Adrenal gland (tissue), 12 donors: ENCODE data around the gene ATP1B2. TPM values are rescaled to one million over a fixed set of nuclear protein-coding genes. Genes with fewer than 3 reads are reported as not detected.

Source experiments
- DNase-seq, 7 donors: peaks; one replicate each; pipeline ENCODE4 v3.0.0-alpha.2; 2019 to 2020
- H3K27ac ChIP-seq, 5 donors: fragments of 200-600 bp; sonication (generic) in 4 of 5; 1 replicate in 3 of 5; 2 replicates in 2 of 5; pipeline versions ENCODE4 v1.5.1 to v1.8.0; 2016 to 2020; ENCODE audit warnings: mild to moderate bottlenecking in 1 of 5
- H3K27me3 ChIP-seq: fragments of 200-600 bp; 2 replicates; pipeline ENCODE4 v1.8.0; 2021
- H3K36me3 ChIP-seq, 2 donors: fragments of 200-600 bp; replicated peaks in 1 of 2; 1 replicate in 1 of 2; 2 replicates in 1 of 2; pipeline versions ENCODE4 v1.5.1 to v1.8.0; 2018 to 2022
- H3K4me1 ChIP-seq, 2 donors: fragments of 200-600 bp; replicated peaks in 1 of 2; 1 replicate in 1 of 2; 2 replicates in 1 of 2; pipeline versions ENCODE4 v1.5.1 to v1.8.0; 2018 to 2021
- H3K4me3 ChIP-seq, 4 donors: fragments of 200-600 bp; sonication (generic) in 3 of 4; one replicate each; pipeline ENCODE4 v1.5.1; 2016 to 2018
- H3K9me3 ChIP-seq, 3 donors: fragments of 200-600 bp; sonication (generic) in 1 of 3; replicated peaks in 1 of 3; 1 replicate in 2 of 3; 2 replicates in 1 of 3; pipeline versions ENCODE4 v1.5.1 to v1.8.0; 2016 to 2021
- POLR2A ChIP-seq, 2 donors: fragments of 450-650 bp; IDR thresholded peaks; one replicate each; pipeline ENCODE4 v1.6.1; 2017; ENCODE audit warnings: antibody characterized with exemption in 2 of 2, mild to moderate bottlenecking in 2 of 2, moderate library complexity in 1 of 2
- WGBS, 4 donors: extraction: QIAGEN DNeasy Blood & Tissue Kit in 2 of 4; methylation state at CpG; one replicate each; pipeline versions ENCODE4 v1.1.5 to v1.1.7; 2013 to 2017; 5-methylcytosine and 5-hydroxymethylcytosine counted together
- intact Hi-C, 2 donors: fragments of 100-400 bp; cut with DNase I; formaldehyde crosslinking; loops; one replicate each; pipeline versions ENCODE4 v1.14.1 to v1.15.0; 2022 to 2023
- polyA plus RNA-seq, 3 donors: library from polyadenylated mRNA; stranded (reverse); fragments of 200-250 nt in 2 of 3; fragments of 350-450 nt in 1 of 3; fragmentation: Illumina TruSeq in 1 of 3; extraction: RNeasy Lipid Tissue Mini Kit (QIAGEN cat#74804) in 1 of 3; gene quantifications; one replicate each; pipeline ENCODE4 v1.2.3, GENCODE V29; 2013 to 2014
- total RNA-seq, 9 donors: library from RNA; depleted of rRNA in 4 of 9; stranded (reverse); fragments of >200 nt in 4 of 9; fragments of 120-200 nt in 1 of 9; fragmentation: NEBNext Ultra II Directional in 1 of 9; extraction: Animal tissue kit (Norgen Biotek cat#: 25700) in 1 of 9; gene quantifications; one replicate each; pipeline versions ENCODE4 v1.1.0 to v1.2.4, GENCODE V29; 2013 to 2023
- TF ChIP-seq, protein P1 (sequence below), 6 experiments: fragments of 450-650 bp in 4 of 6; fragments of 200-600 bp in 2 of 6; sonication (generic) in 1 of 6; IDR thresholded peaks; 1 replicate in 5 of 6; 2 replicates in 1 of 6; pipeline versions ENCODE4 v1.5.1 to v1.8.0; 2016 to 2021; ENCODE audit warnings: antibody characterized with exemption in 6 of 6, mild to moderate bottlenecking in 2 of 6, moderate library complexity in 1 of 6
- donor health status: healthy with polysubstance abuse.
- donor health status: Bipolar disorder and iron deficiency.
- donor health status: DM: yes; HTN: yes; CAD: no.
- donor health status: DM: no; HTN: no; CAD: no.
- donor health status: DM: no; HTN: no; CAD: no.
- donor health status: DM: yes; HTN: yes; CAD: no.

Gene ATP1B2
- total and polyA plus RNA-seq, 12 donors: 1.2 to 32.6 (median 8.9) TPM

DNA sequence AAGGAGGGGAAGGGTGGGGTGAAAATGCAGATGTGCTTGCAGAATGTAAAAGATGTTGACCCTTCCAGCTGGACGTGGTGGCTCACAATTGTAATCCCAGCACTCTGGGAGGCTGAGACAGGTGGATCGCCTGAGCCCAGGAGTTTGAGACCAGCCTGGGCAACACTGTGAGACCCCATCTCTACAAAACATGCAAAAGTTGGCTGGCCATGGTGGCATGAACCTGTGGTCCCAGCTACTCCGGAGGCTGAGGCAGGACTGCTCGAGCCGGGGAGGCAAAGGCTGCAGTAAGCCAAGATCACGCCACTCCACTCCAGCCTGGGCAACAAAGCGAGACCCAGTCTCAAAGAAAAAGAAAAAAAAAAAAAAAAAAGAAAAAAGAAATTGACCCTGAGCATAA, 17.8 kb downstream of the ATP1B2 start:
- no peak for DNase-seq
- Histone ChIP-seq H3K4me3 (no peak overlapping the region), H3K27ac (no peak overlapping the region), H3K4me1 (no peaks in the 10 kb centered on the region), H3K27me3 (no peaks in the 10 kb centered on the region), H3K9me3 (no peaks in the 10 kb centered on the region), H3K36me3 (peaks cover 0 to 47% of the 10 kb centered on the region in 2 donors)
- intact Hi-C loops: no loop called here
- TF ChIP-seq, protein P1, sequence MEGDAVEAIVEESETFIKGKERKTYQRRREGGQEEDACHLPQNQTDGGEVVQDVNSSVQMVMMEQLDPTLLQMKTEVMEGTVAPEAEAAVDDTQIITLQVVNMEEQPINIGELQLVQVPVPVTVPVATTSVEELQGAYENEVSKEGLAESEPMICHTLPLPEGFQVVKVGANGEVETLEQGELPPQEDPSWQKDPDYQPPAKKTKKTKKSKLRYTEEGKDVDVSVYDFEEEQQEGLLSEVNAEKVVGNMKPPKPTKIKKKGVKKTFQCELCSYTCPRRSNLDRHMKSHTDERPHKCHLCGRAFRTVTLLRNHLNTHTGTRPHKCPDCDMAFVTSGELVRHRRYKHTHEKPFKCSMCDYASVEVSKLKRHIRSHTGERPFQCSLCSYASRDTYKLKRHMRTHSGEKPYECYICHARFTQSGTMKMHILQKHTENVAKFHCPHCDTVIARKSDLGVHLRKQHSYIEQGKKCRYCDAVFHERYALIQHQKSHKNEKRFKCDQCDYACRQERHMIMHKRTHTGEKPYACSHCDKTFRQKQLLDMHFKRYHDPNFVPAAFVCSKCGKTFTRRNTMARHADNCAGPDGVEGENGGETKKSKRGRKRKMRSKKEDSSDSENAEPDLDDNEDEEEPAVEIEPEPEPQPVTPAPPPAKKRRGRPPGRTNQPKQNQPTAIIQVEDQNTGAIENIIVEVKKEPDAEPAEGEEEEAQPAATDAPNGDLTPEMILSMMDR (IDR thresholded peaks at IDR 0.05): no peak
- no peak for TF ChIP-seq POLR2A (IDR thresholded peaks at IDR 0.05)
- 92 to 95% (median 94%) methylated on average over 7 of the region's 7 CpGs for WGBS, 4 donors

DNA sequence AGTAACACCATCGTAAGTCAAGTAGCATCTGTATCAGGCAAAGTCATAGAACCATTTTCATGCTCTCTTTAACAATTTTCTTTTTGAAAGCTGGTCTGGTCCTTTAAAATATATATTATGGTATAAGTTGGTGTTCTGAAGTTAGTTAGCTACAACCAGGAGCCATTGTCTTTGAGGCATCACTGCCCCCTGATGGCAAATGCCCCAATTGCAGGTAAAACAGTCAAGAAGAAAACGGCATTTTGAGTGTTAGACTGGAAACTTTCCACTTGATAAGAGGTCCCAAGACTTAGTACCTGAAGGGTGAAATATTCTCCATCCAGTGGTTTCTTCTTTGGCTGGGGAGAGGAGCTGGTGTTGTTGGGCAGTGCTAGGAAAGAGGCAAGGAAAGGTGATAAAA, 22.5 kb downstream of the ATP1B2 start:
- no peaks in the 10 kb centered on the region for H3K4me1 ChIP-seq
- no peak for DNase-seq
- H3K27me3 ChIP-seq: no peaks in the 10 kb centered on the region
- no peak overlapping the region for H3K27ac ChIP-seq
- intact Hi-C loops: no loop called here
- H3K9me3 ChIP-seq: no peaks in the 10 kb centered on the region
- H3K36me3 ChIP-seq: peaks cover 0 to 64% of the 10 kb centered on the region in 2 donors
- TF ChIP-seq, protein P1 (IDR thresholded peaks at IDR 0.05): peak in 5 of 6 experiments; percentile 13 to 52 (median 21)
- TF ChIP-seq POLR2A (IDR thresholded peaks at IDR 0.05): no peak
- 89 to 100% (median 97%) methylated on average over 2 of the region's 2 CpGs for WGBS, 4 donors
- H3K4me3 ChIP-seq: no peak overlapping the region

DNA sequence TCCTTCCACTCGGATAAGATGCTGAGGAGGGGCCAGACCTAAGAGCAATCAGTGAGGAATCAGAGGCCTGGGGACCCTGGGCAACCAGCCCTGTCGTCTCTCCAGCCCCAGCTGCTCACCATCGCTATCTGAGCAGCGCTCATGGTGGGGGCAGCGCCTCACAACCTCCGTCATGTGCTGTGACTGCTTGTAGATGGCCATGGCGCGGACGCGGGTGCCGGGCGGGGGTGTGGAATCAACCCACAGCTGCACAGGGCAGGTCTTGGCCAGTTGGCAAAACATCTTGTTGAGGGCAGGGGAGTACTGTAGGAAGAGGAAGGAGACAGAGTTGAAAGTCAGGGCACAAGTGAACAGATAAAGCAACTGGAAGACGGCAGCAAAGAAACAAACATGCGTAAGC, 24.2 kb downstream of the ATP1B2 start:
- intact Hi-C loops: no loop called here

DNA sequence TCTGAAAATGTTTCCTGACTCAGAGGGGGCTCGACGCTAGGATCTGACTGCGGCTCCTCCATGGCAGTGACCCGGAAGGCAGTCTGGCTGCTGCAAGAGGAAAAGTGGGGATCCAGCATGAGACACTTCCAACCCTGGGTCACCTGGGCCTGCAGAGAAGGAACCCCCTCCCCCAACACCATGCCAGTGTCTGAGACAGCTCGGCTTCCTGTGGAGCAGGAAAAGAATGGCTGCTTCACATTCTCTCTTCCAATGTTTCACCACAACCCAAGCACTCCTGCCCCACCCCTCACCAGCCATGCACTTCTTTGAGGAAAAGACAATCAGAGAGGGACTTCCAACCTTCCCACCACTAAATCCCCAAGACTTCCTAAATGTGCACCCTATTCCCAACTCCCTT, 25.8 kb downstream of the ATP1B2 start:
- TF ChIP-seq, protein P1 (IDR thresholded peaks at IDR 0.05): no peak
- TF ChIP-seq POLR2A (IDR thresholded peaks at IDR 0.05): no peak
- no peak for DNase-seq
- intact Hi-C loops: no loop called here
- Histone ChIP-seq H3K27me3 (no peaks in the 10 kb centered on the region), H3K27ac (no peak overlapping the region), H3K36me3 (peaks cover 0 to 37% of the 10 kb centered on the region in 2 donors), H3K4me3 (no peak overlapping the region), H3K9me3 (no peaks in the 10 kb centered on the region), H3K4me1 (no peaks in the 10 kb centered on the region)
- 78 to 91% (median 85%) methylated on average over 5 of the region's 5 CpGs for whole genome bisulfite sequencing, 4 donors

More for the DNA sequence above, 24.2 kb downstream of the ATP1B2 start:
- no peak for DNase-seq
- Histone ChIP-seq H3K4me1 (no peaks in the 10 kb centered on the region), H3K36me3 (peaks cover 0 to 52% of the 10 kb centered on the region in 2 donors), H3K9me3 (no peaks in the 10 kb centered on the region), H3K27me3 (no peaks in the 10 kb centered on the region), H3K4me3 (no peak overlapping the region), H3K27ac (no peak overlapping the region)
- WGBS, 4 donors: 87 to 91% (median 90%) methylated on average over 13 to 14 of the region's 14 CpGs
- TF ChIP-seq, protein P1 (IDR thresholded peaks at IDR 0.05): no peak
- TF ChIP-seq POLR2A (IDR thresholded peaks at IDR 0.05): no peak
